Measurements from ENCODE around the gene WRAP73. TPM values are rescaled to one million over a fixed set of nuclear protein-coding genes. Genes with fewer than 3 reads are reported as not detected.

Gene WRAP73
- 10 to 100 TPM; 38.1 to 43.8 TPM for total RNA-seq

GRCh38 chr1:3649342-3650247 lies at the start of gene WRAP73:
TSS of gene WRAP73 (minus strand) at chr1:3650103. CDS start at chr1:3649999, 104 bp downstream.
- H3K9me3 Mint-ChIP-seq (ENCODE audit: low read depth): no peaks in the 10 kb centered on the region
- peaks cover 32% of the 10 kb centered on the region for H3K27me3 Mint-ChIP-seq
- peaks cover 22% of the 10 kb centered on the region for H3K4me1 Mint-ChIP-seq
- peaks cover 8% of the 10 kb centered on the region for H3K36me3 Mint-ChIP-seq
- DNase-seq (peak; percentile 93), ATAC-seq (peak; percentile 98)
- CTCF ChIA-PET: interaction anchor here (0.6 to 2.6 kb wide), 7 partner anchors 20 to 196 kb away, joined by 3 to 11 read pairs (median 3); no protein-coding TSS in a partner anchor
- peak within 1 kb of the TSS; percentile 76 for H3K4me3 Mint-ChIP-seq
- H3K27ac Mint-ChIP-seq: peak within 1 kb of the TSS; percentile 71

- H3K27me3 Mint-ChIP-seq: peaks cover 2% of the 10 kb centered on the region
- CTCF ChIA-PET: interaction anchor here (0.7 kb wide), 1 partner anchor 25 kb away, joined by 3 read pairs; no protein-coding TSS in a partner anchor
- no peak for ATAC-seq
- no peak for DNase-seq
- H3K36me3 Mint-ChIP-seq: no peaks in the 10 kb centered on the region
- H3K4me1 Mint-ChIP-seq: no peaks in the 10 kb centered on the region
- H3K27ac Mint-ChIP-seq: no peak overlapping the region
- H3K4me3 Mint-ChIP-seq: no peak overlapping the region
- H3K9me3 Mint-ChIP-seq (ENCODE audit: low read depth): no peaks in the 10 kb centered on the region
Measured at GRCh38 chr1:3699596-3699995, 49.7 kb upstream of the WRAP73 start.

GRCh38 chr1:3698660-3699408 lies 48.9 kb upstream of the WRAP73 start:
- H3K4me3 Mint-ChIP-seq: no peak overlapping the region
- no peak overlapping the region for H3K27ac Mint-ChIP-seq
- ATAC-seq (no peak), DNase-seq (no peak)
- CTCF ChIA-PET: interaction anchor here (0.7 kb wide), 1 partner anchor 26 kb away, joined by 3 read pairs; no protein-coding TSS in a partner anchor
- H3K9me3 Mint-ChIP-seq (ENCODE audit: low read depth): no peaks in the 10 kb centered on the region
- H3K36me3 Mint-ChIP-seq: no peaks in the 10 kb centered on the region
- no peaks in the 10 kb centered on the region for H3K4me1 Mint-ChIP-seq
- H3K27me3 Mint-ChIP-seq: no peaks in the 10 kb centered on the region

GRCh38 chr1:3697810-3698209 lies 47.9 kb upstream of the WRAP73 start:
- no peaks in the 10 kb centered on the region for H3K27me3 Mint-ChIP-seq
- DNase-seq: no peak
- H3K27ac Mint-ChIP-seq: no peak overlapping the region
- no peaks in the 10 kb centered on the region for H3K9me3 Mint-ChIP-seq (ENCODE audit: low read depth)
- no peak overlapping the region for H3K4me3 Mint-ChIP-seq
- H3K36me3 Mint-ChIP-seq: no peaks in the 10 kb centered on the region
- no peaks in the 10 kb centered on the region for H3K4me1 Mint-ChIP-seq
- ATAC-seq: no peak
- CTCF ChIA-PET: no interaction called here

- Mint-ChIP-seq H3K36me3 (no peaks in the 10 kb centered on the region), H3K4me1 (no peaks in the 10 kb centered on the region), H3K27me3 (no peaks in the 10 kb centered on the region), H3K4me3 (no peak overlapping the region), H3K9me3 (ENCODE audit: low read depth) (no peaks in the 10 kb centered on the region), H3K27ac (no peak overlapping the region)
- CTCF ChIA-PET: no interaction called here
- no peak for ATAC-seq
- no peak for DNase-seq
Measured at GRCh38 chr1:3697104-3697503, 47.2 kb upstream of the WRAP73 start.

- no peak for DNase-seq
- CTCF ChIA-PET: no interaction called here
- no peak overlapping the region for H3K4me3 Mint-ChIP-seq
- no peaks in the 10 kb centered on the region for H3K36me3 Mint-ChIP-seq
- ATAC-seq: no peak
- no peaks in the 10 kb centered on the region for H3K9me3 Mint-ChIP-seq (ENCODE audit: low read depth)
- no peak overlapping the region for H3K27ac Mint-ChIP-seq
- no peaks in the 10 kb centered on the region for H3K27me3 Mint-ChIP-seq
- H3K4me1 Mint-ChIP-seq: no peaks in the 10 kb centered on the region
Measured at GRCh38 chr1:3696689-3697088, 46.8 kb upstream of the WRAP73 start.

- no peak overlapping the region for H3K27ac Mint-ChIP-seq
- H3K4me1 Mint-ChIP-seq: no peaks in the 10 kb centered on the region
- no peaks in the 10 kb centered on the region for H3K36me3 Mint-ChIP-seq
- no peaks in the 10 kb centered on the region for H3K27me3 Mint-ChIP-seq
- CTCF ChIA-PET: interaction anchor here (0.8 kb wide), 1 partner anchor 32 kb away, joined by 3 read pairs; no protein-coding TSS in a partner anchor
- no peaks in the 10 kb centered on the region for H3K9me3 Mint-ChIP-seq (ENCODE audit: low read depth)
- no peak for DNase-seq
- H3K4me3 Mint-ChIP-seq: no peak overlapping the region
- ATAC-seq: peak; percentile 53
Measured at GRCh38 chr1:3695326-3696217, 45.7 kb upstream of the WRAP73 start.

- H3K36me3 Mint-ChIP-seq: no peaks in the 10 kb centered on the region
- H3K4me3 Mint-ChIP-seq: no peak overlapping the region
Measured at GRCh38 chr1:3693321-3693720, 43.4 kb upstream of the WRAP73 start.

GRCh38 chr1:3692598-3692997 lies 42.7 kb upstream of the WRAP73 start:
- Mint-ChIP-seq H3K27ac (no peak overlapping the region), H3K4me1 (no peaks in the 10 kb centered on the region), H3K9me3 (ENCODE audit: low read depth) (no peaks in the 10 kb centered on the region), H3K4me3 (no peak overlapping the region), H3K36me3 (no peaks in the 10 kb centered on the region), H3K27me3 (no peaks in the 10 kb centered on the region)
- CTCF ChIA-PET: no interaction called here
- ATAC-seq (no peak), DNase-seq (no peak)

More at GRCh38 chr1:3693321-3693720, 43.4 kb upstream of the WRAP73 start:
- ATAC-seq (no peak), DNase-seq (no peak)
- no peaks in the 10 kb centered on the region for H3K9me3 Mint-ChIP-seq (ENCODE audit: low read depth)
- H3K27me3 Mint-ChIP-seq: no peaks in the 10 kb centered on the region
- no peaks in the 10 kb centered on the region for H3K4me1 Mint-ChIP-seq
- no peak overlapping the region for H3K27ac Mint-ChIP-seq
- CTCF ChIA-PET: no interaction called here

GRCh38 chr1:3691421-3692204 lies 41.7 kb upstream of the WRAP73 start:
- DNase-seq: no peak
- ATAC-seq: no peak
- Mint-ChIP-seq H3K36me3 (no peaks in the 10 kb centered on the region), H3K27ac (no peak overlapping the region), H3K27me3 (no peaks in the 10 kb centered on the region), H3K4me3 (no peak overlapping the region), H3K9me3 (ENCODE audit: low read depth) (no peaks in the 10 kb centered on the region), H3K4me1 (no peaks in the 10 kb centered on the region)
- CTCF ChIA-PET: no interaction called here

GRCh38 chr1:3690282-3691065 lies 40.6 kb upstream of the WRAP73 start:
- H3K36me3 Mint-ChIP-seq: no peaks in the 10 kb centered on the region
- no peak overlapping the region for H3K4me3 Mint-ChIP-seq
- H3K4me1 Mint-ChIP-seq: no peaks in the 10 kb centered on the region
- no peaks in the 10 kb centered on the region for H3K9me3 Mint-ChIP-seq (ENCODE audit: low read depth)
- ATAC-seq (no peak), DNase-seq (no peak)
- H3K27ac Mint-ChIP-seq: no peak overlapping the region
- CTCF ChIA-PET: no interaction called here
- no peaks in the 10 kb centered on the region for H3K27me3 Mint-ChIP-seq
